K562 (cell line): ENCODE data around the gene GRIA2. TPM values are rescaled to one million over a fixed set of nuclear protein-coding genes. Genes with fewer than 3 reads are reported as not detected.

Experiments used
- ATAC-seq: fragments of 200-7000 bp; cut with Tn5 transposase; 3 replicates; pipeline ENCODE4 v1.9.1; 2020; ENCODE audit warnings: moderate library complexity
- BruUV-seq: library from RNA; stranded (reverse); fragments of 400-500 nt; replicated peaks from 2 replicates; lab custom pipeline; 2021; lab: Mats Ljungman, UMichigan
- CTCF ChIA-PET: fragments of 300-600 bp; formaldehyde crosslinking; extraction: SDS; loops from one replicate; lab custom pipeline; 2021; ENCODE audit warnings: low intra/inter-chr PET ratio; lab: Yijun Ruan, JAX
- POLR2A ChIA-PET: fragments of 300-600, 350-650 bp; sonication (Branson Sonifier 250); formaldehyde crosslinking; extraction: SDS; loops from one replicate; lab custom pipeline; 2021; ENCODE audit warnings: antibody characterized with exemption, inconsistent platforms; lab: Yijun Ruan, JAX
- DNase-seq, 4 experiments: peaks; one replicate each; pipeline versions ENCODE4 v3.0.0 to v3.0.0-alpha.2; 2011 to 2018; ENCODE audit warnings: low spot score in 3 of 4, mixed read lengths in 3 of 4; ENCODE audit errors: extremely low read depth in 1 of 4
- FAIRE-seq: peaks from 2 replicates; lab custom pipeline; 2011; peaks lifted over from hg19 to GRCh38; lab: Jason Lieb, UNC
- H2AFZ ChIP-seq: 2 replicates; pipeline ENCODE4 v1.6.0; 2011; ENCODE audit warnings: low read depth, low read length, control low read depth, inconsistent platforms
- H3K27ac ChIP-seq: fragments of 200-600 bp; 3 replicates; pipeline ENCODE4 v1.8.0; 2011; ENCODE audit warnings: low read depth, mild to moderate bottlenecking, control low read depth, inconsistent platforms, low read length, moderate library complexity, mixed read lengths; ENCODE audit errors: extremely low read depth
- H3K27me3 ChIP-seq, 2 experiments: fragments of 300-600 bp in 1 of 2; 2 replicates in 1 of 2; 3 replicates in 1 of 2; pipeline versions ENCODE4 v1.6.0 to v1.8.0; 2011; ENCODE audit warnings: inconsistent platforms in 2 of 2, low read length in 2 of 2, mild to moderate bottlenecking in 1 of 2, mixed read lengths in 1 of 2, moderate library complexity in 1 of 2; ENCODE audit not compliant: control insufficient read depth in 2 of 2, insufficient read depth in 2 of 2
- H3K36me3 ChIP-seq: fragments of 300-600 bp; 3 replicates; pipeline ENCODE4 v1.8.0; 2011; ENCODE audit warnings: mild to moderate bottlenecking, low read length, inconsistent platforms; ENCODE audit not compliant: control insufficient read depth, insufficient read depth
- H3K4me1 ChIP-seq, 2 experiments: fragments of 200-600 bp in 1 of 2; replicated peaks in 1 of 2; 2 replicates in 1 of 2; 3 replicates in 1 of 2; pipeline versions ENCODE4 v1.5.1 to v1.8.0; 2011; ENCODE audit warnings: inconsistent platforms in 2 of 2, low read length in 2 of 2, mild to moderate bottlenecking in 1 of 2, mixed read lengths in 1 of 2, moderate library complexity in 1 of 2; ENCODE audit not compliant: control insufficient read depth in 2 of 2, insufficient read depth in 2 of 2
- H3K4me2 ChIP-seq: 2 replicates; pipeline ENCODE4 v1.6.1; 2011; ENCODE audit warnings: low read length, control low read depth, inconsistent platforms, mixed read lengths; ENCODE audit not compliant: insufficient read depth
- H3K4me3 ChIP-seq: fragments of 200-600 bp; sonication (generic), shearing (Covaris generic); 2 replicates; pipeline ENCODE4 v1.5.1; 2016; ENCODE audit warnings: control low read depth, inconsistent platforms
- H3K79me2 ChIP-seq: fragments of 200-600 bp; 3 replicates; pipeline ENCODE4 v1.8.0; 2011; ENCODE audit warnings: low read length, inconsistent platforms; ENCODE audit not compliant: control insufficient read depth, insufficient read depth
- H3K9ac ChIP-seq, 2 experiments: 2 replicates each; pipeline versions ENCODE4 v1.6.0 to v1.6.1; 2011; ENCODE audit warnings: low read depth in 2 of 2, low read length in 2 of 2, control low read depth in 1 of 2, inconsistent platforms in 1 of 2, mild to moderate bottlenecking in 1 of 2, mixed read lengths in 1 of 2; ENCODE audit not compliant: insufficient read depth in 1 of 2
- H3K9me1 ChIP-seq: one replicate; pipeline ENCODE4 v1.6.0; 2011; ENCODE audit warnings: inconsistent platforms, mild to moderate bottlenecking, low read length, moderate library complexity; ENCODE audit not compliant: control insufficient read depth, insufficient read depth
- H3K9me3 ChIP-seq: replicated peaks from 2 replicates; pipeline ENCODE4 v1.5.1; 2011; ENCODE audit warnings: low read depth, low read length, inconsistent platforms; ENCODE audit not compliant: control insufficient read depth, insufficient read depth
- H4K20me1 ChIP-seq: replicated peaks from 2 replicates; pipeline ENCODE4 v1.6.1; 2011; ENCODE audit warnings: low read length, inconsistent platforms, mixed read lengths; ENCODE audit not compliant: control insufficient read depth, insufficient read depth
- BRF2 ChIP-seq: IDR thresholded peaks from 3 replicates; pipeline ENCODE4 v1.6.1; 2011; ENCODE audit warnings: borderline replicate concordance, mild to moderate bottlenecking; ENCODE audit not compliant: insufficient read length, insufficient read depth
- DPF2 ChIP-seq: fragments of 450-650 bp; IDR thresholded peaks from 2 replicates; pipeline ENCODE4 v1.6.1; 2016
- ELF2 ChIP-seq: fragments of 250-450 bp; sonication (Bioruptor Pico); IDR thresholded peaks from 2 replicates; pipeline ENCODE4 v1.5.0; 2021; ENCODE audit warnings: mild to moderate bottlenecking
- LCOR ChIP-seq: sonication (generic); formaldehyde crosslinking; IDR thresholded peaks from 2 replicates; pipeline ENCODE4 v1.8.0; 2022; ENCODE audit warnings: mild to moderate bottlenecking, missing genetic modification reagents
- MEF2A ChIP-seq: IDR thresholded peaks from 2 replicates; pipeline ENCODE4 v1.6.1; 2011; ENCODE audit warnings: low read depth, mild to moderate bottlenecking, low read length, moderate library complexity; ENCODE audit not compliant: control insufficient read depth
- PURB ChIP-seq: sonication (generic); formaldehyde crosslinking; IDR thresholded peaks from 2 replicates; pipeline ENCODE4 v1.9.0; 2021; ENCODE audit warnings: low read depth, mild to moderate bottlenecking, missing genetic modification reagents
- RBM14 ChIP-seq: fragments of 200-400 bp; formaldehyde crosslinking; IDR thresholded peaks from 2 replicates; pipeline ENCODE4 v1.6.1; 2018; ENCODE audit warnings: low read depth, mild to moderate bottlenecking, low read length, moderate library complexity, borderline replicate concordance; ENCODE audit not compliant: insufficient read depth
- ZNF143 ChIP-seq: sonication (generic); formaldehyde crosslinking; IDR thresholded peaks from 2 replicates; pipeline ENCODE4 v1.9.0; 2022; ENCODE audit warnings: mild to moderate bottlenecking, missing genetic modification reagents
- ZNF507 ChIP-seq: conservative IDR thresholded peaks from 2 replicates; pipeline ENCODE4 v1.6.1; 2017; ENCODE audit warnings: missing genetic modification characterization, missing compliant biosample characterization
- ZNF695 ChIP-seq: fragments of 450-650 bp; formaldehyde crosslinking; IDR thresholded peaks from 2 replicates; pipeline ENCODE4 v1.4.0; 2020; ENCODE audit warnings: mild to moderate bottlenecking, moderate library complexity
- in situ Hi-C: fragments of 300-500 bp; cut with MboI; formaldehyde crosslinking; loops from 4 replicates; pipeline ENCODE4 v1.15.0; 2018; ENCODE audit warnings: inconsistent platforms, mixed read lengths
- intact Hi-C: fragments of 100-400 bp; cut with micrococcal nuclease; formaldehyde crosslinking; loops from 2 replicates; pipeline ENCODE4 v1.14.2; 2022
- polyA plus RNA-seq, 8 experiments: library from polyadenylated mRNA; depleted of rRNA in 4 of 8; stranded (reverse) in 5 of 8; unstranded in 3 of 8; fragments of >200 nt; fragmentation: Nextera tagmentation in 2 of 8; fragmentation: Illumina TruSeq in 1 of 8; extraction: Ambion mirVana in 2 of 8; extraction: Trizol in 1 of 8; gene quantifications; 2 replicates each; pipeline versions ENCODE4 v1.2.1 to v1.2.3, GENCODE V29; 2011 to 2014; ENCODE audit warnings: inconsistent platforms in 1 of 8, missing spikeins in 1 of 8
- small RNA-seq: library from RNA; depleted of rRNA; stranded (forward); fragments of <200 nt; gene quantifications from one replicate; pipeline ENCODE3, GENCODE V24; 2014
- total RNA-seq, 7 experiments: library from RNA; depleted of rRNA in 6 of 7; stranded (reverse); fragments of >200 nt in 6 of 7; fragmentation: Illumina TruSeq in 2 of 7; extraction: Trizol in 2 of 7; gene quantifications; 2 replicates each; pipeline versions ENCODE4 v1.2.1 to v1.2.3, GENCODE V29; 2011 to 2021; ENCODE audit warnings: low replicate concordance in 1 of 7
- TF ChIP-seq, protein P1 (sequence below): IDR thresholded peaks from 2 replicates; pipeline ENCODE4 v1.6.1; 2011; ENCODE audit not compliant: insufficient read length; ENCODE audit errors: extremely low read depth

The GRIA2 gene
- total and polyA plus RNA-seq, 9 of the 15 experiments (the other 6 are each of a cell fraction or from before 2014, with no cell fraction given), result 0.07 TPM; not detected in 8

- TF ChIP-seq ZNF695 (CRISPR knock-in tag) (no peak), BRF2 (no peak), MEF2A (no peak), ZNF507 (no peak)
These were observed 169.2 kb downstream of the GRIA2 start (continued) for GRCh38 chr4:157389741-157390140.

GRCh38 chr4:157405070-157405469 lies 184.5 kb downstream of the GRIA2 start:
- Histone ChIP-seq H3K4me3 (no peak overlapping the region), H4K20me1 (no peaks in the 10 kb centered on the region), H3K4me2 (no peak overlapping the region), H3K9me1 (no peaks in the 10 kb centered on the region), H2AFZ (no peak overlapping the region), H3K4me1 (no peaks in the 10 kb centered on the region), H3K27me3 (no peaks in the 10 kb centered on the region), H3K36me3 (no peaks in the 10 kb centered on the region), H3K79me2 (no peaks in the 10 kb centered on the region), H3K27ac (no peak overlapping the region), H3K9me3 (no peaks in the 10 kb centered on the region; the same call in 1 of the 2 replicates), H3K9ac (no peak overlapping the region)
- POLR2A ChIA-PET, result no interaction called here
- CTCF ChIA-PET, result no interaction called here
- in situ Hi-C loops (no loop called here), intact Hi-C loops (no loop called here)
- no TSS peak for BruUV-seq
- TF ChIP-seq RBM14 (no peak), LCOR (CRISPR knock-in tag) (no peak), ZNF143 (CRISPR knock-in tag) (no peak), DPF2 (no peak), ELF2 (CRISPR knock-in tag) (no peak), PURB (no peak)
- TF ChIP-seq, protein P1, sequence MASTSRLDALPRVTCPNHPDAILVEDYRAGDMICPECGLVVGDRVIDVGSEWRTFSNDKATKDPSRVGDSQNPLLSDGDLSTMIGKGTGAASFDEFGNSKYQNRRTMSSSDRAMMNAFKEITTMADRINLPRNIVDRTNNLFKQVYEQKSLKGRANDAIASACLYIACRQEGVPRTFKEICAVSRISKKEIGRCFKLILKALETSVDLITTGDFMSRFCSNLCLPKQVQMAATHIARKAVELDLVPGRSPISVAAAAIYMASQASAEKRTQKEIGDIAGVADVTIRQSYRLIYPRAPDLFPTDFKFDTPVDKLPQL, result no peak
- FAIRE-seq (no peak), ATAC-seq (no peak), DNase-seq (no peak)

Small RNA genes within 50 kb of the gene (small RNA-seq; reads per million reads assigned to genes)
- not detected for gene RNU6-582P

Other genes starting within 250 kb of the GRIA2 start
- not detected in 2 replicates for gene PDGFC, start 248.9 kb upstream of the GRIA2 start, total RNA-seq (2014; rRNA removed)
- not detected in 2 replicates for gene PDGFC, start 248.9 kb upstream of the GRIA2 start, total RNA-seq (2014; rRNA removed; fragmentation: Illumina TruSeq; extraction: Trizol)
- gene PDGFC, start 248.9 kb upstream of the GRIA2 start, total RNA-seq (2015; rRNA removed; fragmentation: Illumina TruSeq; extraction: Trizol), result not detected in 2 replicates
- gene PDGFC, start 248.9 kb upstream of the GRIA2 start, total RNA-seq (2021), result 0.20 TPM in 1 of 2 replicates, not detected in the other
- gene PDGFC, start 248.9 kb upstream of the GRIA2 start, polyA plus RNA-seq (2011; rRNA removed), result not detected in 2 replicates
- not detected in 2 replicates for gene PDGFC, start 248.9 kb upstream of the GRIA2 start, polyA plus RNA-seq (2014; fragmentation: Illumina TruSeq; extraction: Trizol)
- gene PDGFC, start 248.9 kb upstream of the GRIA2 start, polyA plus RNA-seq (2014; fragmentation: Nextera tagmentation; extraction: Ambion mirVana), result not detected
- not detected in 2 replicates for gene PDGFC, start 248.9 kb upstream of the GRIA2 start, polyA plus RNA-seq (2014; rRNA removed)
- gene GLRB, start 144.6 kb upstream of the GRIA2 start, total RNA-seq (2014; rRNA removed), result not detected in 2 replicates
- gene GLRB, start 144.6 kb upstream of the GRIA2 start, total RNA-seq (2014; rRNA removed; fragmentation: Illumina TruSeq; extraction: Trizol), result not detected in 2 replicates
- not detected in 2 replicates for gene GLRB, start 144.6 kb upstream of the GRIA2 start, total RNA-seq (2015; rRNA removed; fragmentation: Illumina TruSeq; extraction: Trizol)
- not detected in 2 replicates for gene GLRB, start 144.6 kb upstream of the GRIA2 start, total RNA-seq (2021)
- gene GLRB, start 144.6 kb upstream of the GRIA2 start, polyA plus RNA-seq (2011; rRNA removed), result not detected in 2 replicates
- gene GLRB, start 144.6 kb upstream of the GRIA2 start, polyA plus RNA-seq (2014; fragmentation: Illumina TruSeq; extraction: Trizol), result not detected in 2 replicates
- gene GLRB, start 144.6 kb upstream of the GRIA2 start, polyA plus RNA-seq (2014; fragmentation: Nextera tagmentation; extraction: Ambion mirVana), result not detected
- not detected in 2 replicates for gene GLRB, start 144.6 kb upstream of the GRIA2 start, polyA plus RNA-seq (2014; rRNA removed)